ENCODE data around the gene LRP1B. TPM values are rescaled to one million over a fixed set of nuclear protein-coding genes. Genes with fewer than 3 reads are reported as not detected.

Gene LRP1B
- total RNA-seq, 1 donor from 2014 or later: 0.38 TPM

- H3K27me3 ChIP-seq (ENCODE audit: control insufficient read depth, insufficient read depth, low read length): no peaks in the 10 kb centered on the region
- TF ChIP-seq CTCF (IDR thresholded peaks at IDR 0.05; ENCODE audit: insufficient read depth, low read length, poor library complexity, severe bottlenecking): no peak
- H3K36me3 ChIP-seq (ENCODE audit: control insufficient read depth, insufficient read depth, low read length): no peaks in the 10 kb centered on the region
- no peak overlapping the region for H3K4me3 ChIP-seq (ENCODE audit: low read depth, low read length)
- DNase-seq (ENCODE audit: low read depth): no peak
Measured at GRCh38 chr2:140701726-140702125, 1429.1 kb downstream of the LRP1B start.

- Histone ChIP-seq H3K27me3 (ENCODE audit: control insufficient read depth, insufficient read depth, low read length) (no peaks in the 10 kb centered on the region), H3K36me3 (ENCODE audit: control insufficient read depth, insufficient read depth, low read length) (no peaks in the 10 kb centered on the region), H3K4me3 (ENCODE audit: low read depth, low read length) (no peak overlapping the region)
- DNase-seq (ENCODE audit: low read depth): no peak
- no peak for TF ChIP-seq CTCF (IDR thresholded peaks at IDR 0.05; ENCODE audit: insufficient read depth, low read length, poor library complexity, severe bottlenecking)
Measured at GRCh38 chr2:140698636-140699035, 1432.2 kb downstream of the LRP1B start.

- Histone ChIP-seq H3K4me3 (ENCODE audit: low read depth, low read length) (no peak overlapping the region), H3K36me3 (ENCODE audit: control insufficient read depth, insufficient read depth, low read length) (no peaks in the 10 kb centered on the region), H3K27me3 (ENCODE audit: control insufficient read depth, insufficient read depth, low read length) (no peaks in the 10 kb centered on the region)
- TF ChIP-seq CTCF (IDR thresholded peaks at IDR 0.05; ENCODE audit: insufficient read depth, low read length, poor library complexity, severe bottlenecking): peak; percentile 23
- DNase-seq (ENCODE audit: low read depth): no peak
Measured at GRCh38 chr2:140696449-140696848, 1434.4 kb downstream of the LRP1B start.

- no peaks in the 10 kb centered on the region for H3K27me3 ChIP-seq (ENCODE audit: control insufficient read depth, insufficient read depth, low read length)
- no peak overlapping the region for H3K4me3 ChIP-seq (ENCODE audit: low read depth, low read length)
- no peak for TF ChIP-seq CTCF (IDR thresholded peaks at IDR 0.05; ENCODE audit: insufficient read depth, low read length, poor library complexity, severe bottlenecking)
- H3K36me3 ChIP-seq (ENCODE audit: control insufficient read depth, insufficient read depth, low read length): no peaks in the 10 kb centered on the region
- peak; percentile 19 for DNase-seq (ENCODE audit: low read depth)
Measured at GRCh38 chr2:140695155-140695554, 1435.7 kb downstream of the LRP1B start.

GRCh38 chr2:140687825-140688224 lies 1443.0 kb downstream of the LRP1B start:
- no peaks in the 10 kb centered on the region for H3K36me3 ChIP-seq (ENCODE audit: control insufficient read depth, insufficient read depth, low read length)
- DNase-seq (ENCODE audit: low read depth): no peak
- no peaks in the 10 kb centered on the region for H3K27me3 ChIP-seq (ENCODE audit: control insufficient read depth, insufficient read depth, low read length)
- TF ChIP-seq CTCF (IDR thresholded peaks at IDR 0.05; ENCODE audit: insufficient read depth, low read length, poor library complexity, severe bottlenecking): no peak
- no peak overlapping the region for H3K4me3 ChIP-seq (ENCODE audit: low read depth, low read length)

GRCh38 chr2:140683658-140684057 lies 1447.2 kb downstream of the LRP1B start:
- no peak for TF ChIP-seq CTCF (IDR thresholded peaks at IDR 0.05; ENCODE audit: insufficient read depth, low read length, poor library complexity, severe bottlenecking)
- no peaks in the 10 kb centered on the region for H3K36me3 ChIP-seq (ENCODE audit: control insufficient read depth, insufficient read depth, low read length)
- no peak overlapping the region for H3K4me3 ChIP-seq (ENCODE audit: low read depth, low read length)
- H3K27me3 ChIP-seq (ENCODE audit: control insufficient read depth, insufficient read depth, low read length): no peaks in the 10 kb centered on the region
- DNase-seq (ENCODE audit: low read depth): no peak

Data from kidney epithelial cell (primary cell).